Liver (tissue), 9 donors: Measurements from ENCODE around the gene YTHDF1. TPM values are rescaled to one million over a fixed set of nuclear protein-coding genes. Genes with fewer than 3 reads are reported as not detected.

ENCODE experiments used
- DNase-seq: peaks from one replicate; pipeline ENCODE4 v3.0.0-alpha.2; 2017; ENCODE audit warnings: low spot score
- H3K27ac ChIP-seq, 2 donors: one replicate each; pipeline ENCODE4 v1.7.0; 2013; ENCODE audit warnings: inconsistent platforms in 2 of 2, low read length in 2 of 2, control low read depth in 1 of 2, low read depth in 1 of 2, mild to moderate bottlenecking in 1 of 2
- H3K27me3 ChIP-seq, 4 donors: one replicate each; pipeline versions ENCODE4 v1.6.1 to v1.7.0; 2013; ENCODE audit warnings: low read length in 3 of 4, inconsistent platforms in 1 of 4, mild to moderate bottlenecking in 1 of 4, moderate library complexity in 1 of 4; ENCODE audit not compliant: control insufficient read depth in 4 of 4, insufficient read depth in 4 of 4
- H3K36me3 ChIP-seq, 4 donors: one replicate each; pipeline versions ENCODE4 v1.6.1 to v1.7.0; 2013; ENCODE audit warnings: low read length in 3 of 4, mild to moderate bottlenecking in 3 of 4, low read depth in 1 of 4, moderate library complexity in 1 of 4; ENCODE audit not compliant: control insufficient read depth in 4 of 4, insufficient read depth in 3 of 4
- H3K4me1 ChIP-seq, 4 donors: one replicate each; pipeline versions ENCODE4 v1.6.1 to v1.7.0; 2013; ENCODE audit warnings: low read length in 3 of 4, mild to moderate bottlenecking in 3 of 4, moderate library complexity in 1 of 4; ENCODE audit not compliant: control insufficient read depth in 4 of 4, insufficient read depth in 4 of 4
- H3K4me3 ChIP-seq, 3 donors: one replicate each; pipeline versions ENCODE4 v1.6.1 to v1.7.0; 2013; ENCODE audit warnings: low read length in 3 of 3, control low read depth in 1 of 3, low read depth in 1 of 3, mild to moderate bottlenecking in 1 of 3
- H3K9ac ChIP-seq, 2 donors: one replicate each; pipeline ENCODE4 v1.7.0; 2013; ENCODE audit warnings: low read length in 2 of 2, mild to moderate bottlenecking in 2 of 2, moderate library complexity in 2 of 2, control low read depth in 1 of 2, low read depth in 1 of 2
- H3K9me3 ChIP-seq, 4 donors: one replicate each; pipeline versions ENCODE4 v1.6.1 to v1.7.0; 2013; ENCODE audit warnings: low read length in 3 of 4; ENCODE audit not compliant: control insufficient read depth in 4 of 4
- ATF3 ChIP-seq: IDR thresholded peaks from 2 replicates; pipeline ENCODE4 v1.6.1; 2016; ENCODE audit warnings: antibody characterized with exemption
- EGR1 ChIP-seq, 2 donors: IDR thresholded peaks; 2 replicates each; pipeline ENCODE4 v1.6.1; 2016 to 2018; ENCODE audit warnings: antibody characterized with exemption in 2 of 2, low read depth in 2 of 2
- FOXA1 ChIP-seq: IDR thresholded peaks from 2 replicates; pipeline ENCODE4 v1.6.1; 2016; ENCODE audit warnings: antibody characterized with exemption
- FOXA2 ChIP-seq: IDR thresholded peaks from 2 replicates; pipeline ENCODE4 v1.6.1; 2016; ENCODE audit warnings: antibody characterized with exemption
- GABPA ChIP-seq, 2 donors: IDR thresholded peaks in 1 of 2; conservative IDR thresholded peaks in 1 of 2; 2 replicates each; pipeline ENCODE4 v1.6.1; 2016; ENCODE audit warnings: antibody characterized with exemption in 2 of 2, mild to moderate bottlenecking in 1 of 2, moderate library complexity in 1 of 2
- HNF4A ChIP-seq, 2 donors: conservative IDR thresholded peaks; 2 replicates each; pipeline ENCODE4 v1.6.1; 2016; ENCODE audit warnings: antibody characterized with exemption in 2 of 2, mild to moderate bottlenecking in 2 of 2
- HNF4G ChIP-seq: IDR thresholded peaks from 2 replicates; pipeline ENCODE4 v1.6.1; 2016; ENCODE audit warnings: antibody characterized with exemption
- JUND ChIP-seq, 2 donors: IDR thresholded peaks; 2 replicates each; pipeline ENCODE4 v1.6.1; 2016; ENCODE audit warnings: antibody characterized with exemption in 2 of 2
- MAX ChIP-seq: IDR thresholded peaks from 2 replicates; pipeline ENCODE4 v1.6.1; 2016; ENCODE audit warnings: antibody characterized with exemption
- NR2F2 ChIP-seq: IDR thresholded peaks from 2 replicates; pipeline ENCODE4 v1.6.1; 2016; ENCODE audit warnings: antibody characterized with exemption
- RAD21 ChIP-seq, 2 donors: IDR thresholded peaks; 2 replicates each; pipeline ENCODE4 v1.6.1; 2016; ENCODE audit warnings: antibody characterized with exemption in 2 of 2, mild to moderate bottlenecking in 2 of 2
- REST ChIP-seq: IDR thresholded peaks from 2 replicates; pipeline ENCODE4 v1.6.1; 2016; ENCODE audit warnings: antibody characterized with exemption, mild to moderate bottlenecking
- RXRA ChIP-seq, 2 donors: IDR thresholded peaks; 2 replicates each; pipeline ENCODE4 v1.6.1; 2017 to 2018; ENCODE audit warnings: antibody characterized with exemption in 2 of 2, mild to moderate bottlenecking in 1 of 2
- SP1 ChIP-seq: IDR thresholded peaks from 2 replicates; pipeline ENCODE4 v1.6.1; 2018; ENCODE audit warnings: antibody characterized with exemption, mild to moderate bottlenecking
- TAF1 ChIP-seq: conservative IDR thresholded peaks from 2 replicates; pipeline ENCODE4 v1.6.1; 2016; ENCODE audit warnings: antibody characterized with exemption, mild to moderate bottlenecking
- YY1 ChIP-seq: IDR thresholded peaks from 2 replicates; pipeline ENCODE4 v1.6.1; 2016; ENCODE audit warnings: antibody characterized with exemption, mild to moderate bottlenecking
- WGBS: extraction: QIAGEN DNeasy Blood & Tissue Kit; methylation state at CpG from one replicate; pipeline ENCODE4 v1.1.7; 2013; 5-methylcytosine and 5-hydroxymethylcytosine counted together
- polyA plus RNA-seq, 2 donors: library from polyadenylated mRNA; stranded (reverse) in 1 of 2; unstranded in 1 of 2; fragments of 200-250 nt in 1 of 2; fragments of >200 nt in 1 of 2; fragmentation: Nextera tagmentation in 1 of 2; extraction: Ambion mirVana in 1 of 2; gene quantifications; one replicate each; pipeline versions ENCODE4 v1.2.1 to v1.2.3, GENCODE V29; 2013 to 2015
- total RNA-seq, 2 donors: library from RNA; depleted of rRNA; stranded (reverse); fragments of >200 nt; gene quantifications; one replicate each; pipeline ENCODE4 v1.2.3, GENCODE V29; 2014
- TF ChIP-seq, protein P1 (sequence below): IDR thresholded peaks from 2 replicates; pipeline ENCODE4 v1.6.1; 2016; ENCODE audit warnings: antibody characterized with exemption
- TF ChIP-seq, protein P2 (sequence below): fragments of 150-350 bp; IDR thresholded peaks from 2 replicates; pipeline ENCODE4 v1.5.1; 2017; ENCODE audit warnings: improper control_type of control experiment, low read depth, low read length; ENCODE audit not compliant: missing input control
- donor health status: healthy.
- donor health status: healthy.
- donor health status: healthy.
- donor health status: healthy.
- donor health status: healthy.

The YTHDF1 gene
- total and polyA plus RNA-seq, 4 donors: 6.8 to 19.5 (median 14.9) TPM

GRCh38 chr20:63148696-63149095 is 67.2 kb downstream of the YTHDF1 start:
- H3K27me3 ChIP-seq: peaks cover 0 to 8% (median 6%) of the 10 kb centered on the region in 4 donors
- 77% methylated on average over 11 of the region's 11 CpGs for WGBS
- H3K4me3 ChIP-seq: no peak overlapping the region
- no peaks in the 10 kb centered on the region for H3K36me3 ChIP-seq
- no peak overlapping the region for H3K9ac ChIP-seq
- DNase-seq: no peak
- no peaks in the 10 kb centered on the region for H3K4me1 ChIP-seq
- peaks cover 1 to 16% (median 8%) of the 10 kb centered on the region in 4 donors for H3K9me3 ChIP-seq
- no peak overlapping the region for H3K27ac ChIP-seq
- TF ChIP-seq, protein P1, sequence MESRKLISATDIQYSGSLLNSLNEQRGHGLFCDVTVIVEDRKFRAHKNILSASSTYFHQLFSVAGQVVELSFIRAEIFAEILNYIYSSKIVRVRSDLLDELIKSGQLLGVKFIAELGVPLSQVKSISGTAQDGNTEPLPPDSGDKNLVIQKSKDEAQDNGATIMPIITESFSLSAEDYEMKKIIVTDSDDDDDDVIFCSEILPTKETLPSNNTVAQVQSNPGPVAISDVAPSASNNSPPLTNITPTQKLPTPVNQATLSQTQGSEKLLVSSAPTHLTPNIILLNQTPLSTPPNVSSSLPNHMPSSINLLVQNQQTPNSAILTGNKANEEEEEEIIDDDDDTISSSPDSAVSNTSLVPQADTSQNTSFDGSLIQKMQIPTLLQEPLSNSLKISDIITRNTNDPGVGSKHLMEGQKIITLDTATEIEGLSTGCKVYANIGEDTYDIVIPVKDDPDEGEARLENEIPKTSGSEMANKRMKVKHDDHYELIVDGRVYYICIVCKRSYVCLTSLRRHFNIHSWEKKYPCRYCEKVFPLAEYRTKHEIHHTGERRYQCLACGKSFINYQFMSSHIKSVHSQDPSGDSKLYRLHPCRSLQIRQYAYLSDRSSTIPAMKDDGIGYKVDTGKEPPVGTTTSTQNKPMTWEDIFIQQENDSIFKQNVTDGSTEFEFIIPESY: no peak
- TF ChIP-seq FOXA2: no peak
- TF ChIP-seq MAX: no peak
- TF ChIP-seq FOXA1: no peak
- TF ChIP-seq NR2F2: no peak
- TF ChIP-seq REST: no peak
- no peak for TF ChIP-seq TAF1
- TF ChIP-seq EGR1 (IDR thresholded peaks at IDR 0.05; ENCODE audit: low read depth in 2 of 2): no peak

- H3K27ac ChIP-seq: no peak overlapping the region
- peaks cover 0 to 6% (median 5%) of the 10 kb centered on the region in 4 donors for H3K27me3 ChIP-seq
- H3K9ac ChIP-seq: no peak overlapping the region
- no peak for DNase-seq
- 50% methylated on average over 2 of the region's 2 CpGs for whole genome bisulfite sequencing
- TF ChIP-seq REST (no peak), NR2F2 (no peak), ATF3 (no peak), HNF4G (no peak), GABPA (IDR thresholded peaks at IDR 0.05 in 1 of 2, conservative IDR thresholded peaks at IDR 0.05 in 1 of 2) (no peak), FOXA1 (no peak), MAX (no peak), RXRA (IDR thresholded peaks at IDR 0.05) (no peak), YY1 (no peak), FOXA2 (no peak), TAF1 (no peak), HNF4A (conservative IDR thresholded peaks at IDR 0.05) (no peak), JUND (IDR thresholded peaks at IDR 0.05) (no peak), SP1 (no peak), EGR1 (IDR thresholded peaks at IDR 0.05; ENCODE audit: low read depth in 2 of 2) (no peak), RAD21 (IDR thresholded peaks at IDR 0.05) (no peak)
- TF ChIP-seq, protein P1: no peak
- TF ChIP-seq, protein P2, sequence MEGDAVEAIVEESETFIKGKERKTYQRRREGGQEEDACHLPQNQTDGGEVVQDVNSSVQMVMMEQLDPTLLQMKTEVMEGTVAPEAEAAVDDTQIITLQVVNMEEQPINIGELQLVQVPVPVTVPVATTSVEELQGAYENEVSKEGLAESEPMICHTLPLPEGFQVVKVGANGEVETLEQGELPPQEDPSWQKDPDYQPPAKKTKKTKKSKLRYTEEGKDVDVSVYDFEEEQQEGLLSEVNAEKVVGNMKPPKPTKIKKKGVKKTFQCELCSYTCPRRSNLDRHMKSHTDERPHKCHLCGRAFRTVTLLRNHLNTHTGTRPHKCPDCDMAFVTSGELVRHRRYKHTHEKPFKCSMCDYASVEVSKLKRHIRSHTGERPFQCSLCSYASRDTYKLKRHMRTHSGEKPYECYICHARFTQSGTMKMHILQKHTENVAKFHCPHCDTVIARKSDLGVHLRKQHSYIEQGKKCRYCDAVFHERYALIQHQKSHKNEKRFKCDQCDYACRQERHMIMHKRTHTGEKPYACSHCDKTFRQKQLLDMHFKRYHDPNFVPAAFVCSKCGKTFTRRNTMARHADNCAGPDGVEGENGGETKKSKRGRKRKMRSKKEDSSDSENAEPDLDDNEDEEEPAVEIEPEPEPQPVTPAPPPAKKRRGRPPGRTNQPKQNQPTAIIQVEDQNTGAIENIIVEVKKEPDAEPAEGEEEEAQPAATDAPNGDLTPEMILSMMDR: no peak
- H3K4me3 ChIP-seq: no peak overlapping the region
- no peaks in the 10 kb centered on the region for H3K4me1 ChIP-seq
- peaks cover 1 to 16% (median 8%) of the 10 kb centered on the region in 4 donors for H3K9me3 ChIP-seq
- H3K36me3 ChIP-seq: no peaks in the 10 kb centered on the region
Measured at GRCh38 chr20:63147532-63147931, 68.4 kb downstream of the YTHDF1 start.
